Gastroesophageal sphincter (tissue), 4 donors: ENCODE measurements around the gene UPF3A. TPM values are rescaled to one million over a fixed set of nuclear protein-coding genes. Genes with fewer than 3 reads are reported as not detected.

Source experiments
- ATAC-seq: fragments of 150-250 bp; one replicate; pipeline ENCODE4 v1.9.1; 2016; ENCODE audit warnings: mild to moderate bottlenecking, moderate library complexity
- H3K27ac ChIP-seq, 4 donors: fragments of 200-600 bp; sonication (generic) in 3 of 4; 1 replicate in 3 of 4; 2 replicates in 1 of 4; pipeline ENCODE4 v1.5.1; 2016 to 2019
- H3K27me3 ChIP-seq: fragments of 200-600 bp; sonication (generic); one replicate; pipeline ENCODE4 v1.5.1; 2019
- H3K36me3 ChIP-seq, 2 donors: fragments of 200-600 bp; sonication (generic); one replicate each; pipeline ENCODE4 v1.5.1; 2019; ENCODE audit warnings: control low read depth in 1 of 2
- H3K4me1 ChIP-seq, 3 donors: fragments of 200-600 bp; sonication (generic); 1 replicate in 2 of 3; 2 replicates in 1 of 3; pipeline ENCODE4 v1.5.1; 2016 to 2019; ENCODE audit warnings: control low read depth in 2 of 3
- H3K4me3 ChIP-seq, 2 donors: fragments of 200-600 bp; sonication (generic); one replicate each; pipeline ENCODE4 v1.5.1; 2019; ENCODE audit warnings: mild to moderate bottlenecking in 1 of 2, moderate library complexity in 1 of 2
- H3K9me3 ChIP-seq, 3 donors: fragments of 200-600 bp; sonication (generic); one replicate each; pipeline ENCODE4 v1.5.1; 2017 to 2019; ENCODE audit warnings: control low read depth in 2 of 3
- EP300 ChIP-seq: sonication (generic); formaldehyde crosslinking; IDR thresholded peaks from one replicate; pipeline ENCODE4 v1.6.1; 2017; ENCODE audit warnings: antibody characterized with exemption, mild to moderate bottlenecking
- POLR2A ChIP-seq, 2 donors: fragments of 450-650 bp; IDR thresholded peaks; one replicate each; pipeline ENCODE4 v1.6.1; 2017; ENCODE audit warnings: antibody characterized with exemption in 2 of 2, mild to moderate bottlenecking in 2 of 2, moderate library complexity in 1 of 2
- POLR2AphosphoS5 ChIP-seq: sonication (generic); formaldehyde crosslinking; IDR thresholded peaks from one replicate; pipeline ENCODE4 v1.6.1; 2017; ENCODE audit warnings: antibody characterized with exemption
- WGBS, 2 donors: methylation state at CpG; one replicate each; pipeline ENCODE4 v1.1.5; 2018; ENCODE audit warnings: low coverage in 1 of 2; 5-methylcytosine and 5-hydroxymethylcytosine counted together
- total RNA-seq, 4 donors: library from RNA; depleted of rRNA; stranded (reverse); fragments of >200 nt; gene quantifications; one replicate each; pipeline ENCODE4 v1.1.0, GENCODE V29; 2016
- TF ChIP-seq, protein P1 (sequence below), 4 experiments: fragments of 200-600 bp in 2 of 4; fragments of 450-650 bp in 2 of 4; sonication (generic) in 1 of 4; IDR thresholded peaks; one replicate each; pipeline ENCODE4 v1.5.1; 2017 to 2019; ENCODE audit warnings: antibody characterized with exemption in 4 of 4, mild to moderate bottlenecking in 2 of 4, moderate library complexity in 2 of 4

UPF3A gene
- total RNA-seq, 4 donors from 2014 or later: 31.0 to 40.0 (median 37.9) TPM

DNA sequence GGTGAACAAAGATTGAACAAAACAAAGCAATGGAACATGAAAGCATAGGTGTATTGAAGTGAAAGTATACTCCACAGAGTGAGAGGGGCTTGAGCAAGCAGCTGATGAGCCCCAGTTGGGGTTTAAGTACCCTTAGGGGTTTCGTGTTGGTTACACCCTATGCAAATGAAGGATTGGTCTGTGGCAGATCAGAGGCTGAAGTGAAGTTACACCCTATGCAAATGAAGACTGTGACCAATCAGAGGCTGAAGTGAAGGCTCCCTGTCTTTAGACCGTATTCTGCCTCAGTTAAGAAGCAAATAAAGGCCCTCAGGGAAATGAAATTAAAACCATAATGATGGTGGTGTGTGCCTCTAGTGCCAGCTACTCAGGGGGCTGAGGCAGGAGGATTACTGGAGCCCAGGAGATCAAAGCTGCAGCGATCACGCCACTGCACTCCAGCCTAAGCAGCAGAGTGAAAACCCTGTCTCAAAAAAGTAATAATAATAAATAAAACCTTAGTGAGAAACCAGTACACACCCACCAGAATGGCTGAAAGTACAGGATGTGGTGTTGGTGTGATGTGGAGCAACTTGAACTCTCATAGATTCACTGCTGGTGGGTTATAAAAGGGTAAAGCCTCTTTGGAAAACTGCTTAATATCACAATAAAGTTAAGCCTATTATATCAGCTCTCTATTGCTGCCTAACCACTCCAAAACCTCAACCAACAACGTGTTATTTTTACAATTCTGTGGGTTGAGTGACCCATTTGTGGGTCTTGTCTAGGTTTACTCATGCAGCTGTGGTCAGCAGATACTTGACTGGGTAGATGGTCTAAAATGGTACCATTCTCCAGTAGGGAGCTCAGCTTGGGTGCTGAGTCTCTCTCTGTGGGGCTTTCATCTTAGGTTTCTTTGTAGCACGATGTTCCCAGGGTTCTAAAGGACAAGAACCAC, 12.8 kb upstream of the UPF3A start:
- 96 to 100% methylated on average over 3 to 6 of the region's 6 CpGs for WGBS, 2 donors
- no peaks in the 10 kb centered on the region for H3K9me3 ChIP-seq
- H3K36me3 ChIP-seq: peaks cover 3 to 100% of the 10 kb centered on the region in 2 donors
- no peak for ATAC-seq
- no peak overlapping the region for H3K4me3 ChIP-seq
- TF ChIP-seq POLR2AphosphoS5 (no peak), POLR2A (IDR thresholded peaks at IDR 0.05) (no peak), EP300 (no peak)
- TF ChIP-seq, protein P1, sequence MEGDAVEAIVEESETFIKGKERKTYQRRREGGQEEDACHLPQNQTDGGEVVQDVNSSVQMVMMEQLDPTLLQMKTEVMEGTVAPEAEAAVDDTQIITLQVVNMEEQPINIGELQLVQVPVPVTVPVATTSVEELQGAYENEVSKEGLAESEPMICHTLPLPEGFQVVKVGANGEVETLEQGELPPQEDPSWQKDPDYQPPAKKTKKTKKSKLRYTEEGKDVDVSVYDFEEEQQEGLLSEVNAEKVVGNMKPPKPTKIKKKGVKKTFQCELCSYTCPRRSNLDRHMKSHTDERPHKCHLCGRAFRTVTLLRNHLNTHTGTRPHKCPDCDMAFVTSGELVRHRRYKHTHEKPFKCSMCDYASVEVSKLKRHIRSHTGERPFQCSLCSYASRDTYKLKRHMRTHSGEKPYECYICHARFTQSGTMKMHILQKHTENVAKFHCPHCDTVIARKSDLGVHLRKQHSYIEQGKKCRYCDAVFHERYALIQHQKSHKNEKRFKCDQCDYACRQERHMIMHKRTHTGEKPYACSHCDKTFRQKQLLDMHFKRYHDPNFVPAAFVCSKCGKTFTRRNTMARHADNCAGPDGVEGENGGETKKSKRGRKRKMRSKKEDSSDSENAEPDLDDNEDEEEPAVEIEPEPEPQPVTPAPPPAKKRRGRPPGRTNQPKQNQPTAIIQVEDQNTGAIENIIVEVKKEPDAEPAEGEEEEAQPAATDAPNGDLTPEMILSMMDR (IDR thresholded peaks at IDR 0.05): no peak
- H3K27ac ChIP-seq: no peak overlapping the region
- H3K27me3 ChIP-seq: no peaks in the 10 kb centered on the region
- H3K4me1 ChIP-seq: no peaks in the 10 kb centered on the region

DNA sequence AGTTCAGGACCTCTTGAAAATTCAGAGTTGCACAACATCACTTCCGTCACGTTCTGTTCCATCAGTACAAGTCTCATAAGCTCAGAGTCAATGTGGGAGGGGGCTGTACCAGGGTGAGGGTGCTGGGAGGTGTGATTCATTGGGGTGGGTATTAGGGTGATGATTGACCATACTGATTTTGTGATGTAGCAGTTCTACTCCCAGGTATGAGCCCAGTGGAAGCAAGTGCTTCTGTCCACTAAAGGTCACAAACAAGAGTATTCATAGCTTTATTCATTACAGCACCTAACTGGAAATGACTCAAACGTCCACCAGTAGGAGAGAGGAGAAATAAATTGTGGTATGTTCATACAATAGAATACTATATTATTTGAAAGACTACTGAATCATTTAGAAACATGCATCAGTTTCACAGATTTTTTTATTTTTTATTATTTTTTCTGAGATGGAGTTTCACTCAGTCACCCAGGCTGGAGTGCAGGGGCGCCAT, 12.1 kb upstream of the UPF3A start:
- Histone ChIP-seq H3K36me3 (peaks cover 2 to 100% of the 10 kb centered on the region in 2 donors), H3K4me1 (no peaks in the 10 kb centered on the region), H3K27me3 (no peaks in the 10 kb centered on the region), H3K9me3 (no peaks in the 10 kb centered on the region), H3K27ac (no peak overlapping the region), H3K4me3 (no peak overlapping the region)
- TF ChIP-seq POLR2A (IDR thresholded peaks at IDR 0.05) (no peak), POLR2AphosphoS5 (no peak), EP300 (no peak)
- TF ChIP-seq, protein P1 (IDR thresholded peaks at IDR 0.05): no peak
- whole genome bisulfite sequencing, 2 donors: 82 to 88% methylated on average over 3 to 4 of the region's 4 CpGs
- no peak for ATAC-seq

DNA sequence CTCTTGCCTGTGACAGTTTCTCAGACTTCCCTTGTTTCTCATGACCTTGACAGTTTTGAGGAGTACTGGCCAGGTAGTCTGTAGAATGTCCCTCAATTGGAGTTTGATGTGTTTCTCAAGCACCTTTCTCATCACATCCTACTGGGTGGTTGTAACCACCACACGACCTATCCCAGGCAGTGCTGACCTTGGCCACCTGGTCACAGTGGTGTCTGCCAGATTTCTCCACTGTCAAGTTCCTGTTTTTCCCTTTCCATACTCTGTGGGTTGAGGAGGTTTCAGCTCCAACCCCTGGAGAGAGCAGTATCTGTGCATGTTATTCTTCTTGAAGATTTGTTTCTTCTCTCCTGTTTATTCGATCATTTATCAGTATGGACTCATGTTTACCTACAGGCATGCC, 8.4 kb upstream of the UPF3A start:
- Histone ChIP-seq H3K27me3 (no peaks in the 10 kb centered on the region), H3K27ac (no peak overlapping the region), H3K9me3 (no peaks in the 10 kb centered on the region), H3K36me3 (peaks cover 2 to 81% of the 10 kb centered on the region in 2 donors), H3K4me3 (no peak overlapping the region), H3K4me1 (no peaks in the 10 kb centered on the region)
- TF ChIP-seq, protein P1 (IDR thresholded peaks at IDR 0.05): no peak
- TF ChIP-seq EP300 (no peak), POLR2AphosphoS5 (no peak), POLR2A (IDR thresholded peaks at IDR 0.05) (no peak)
- WGBS, 2 donors: 71% methylated on average over 2 of the region's 2 CpGs
- no peak for ATAC-seq

DNA sequence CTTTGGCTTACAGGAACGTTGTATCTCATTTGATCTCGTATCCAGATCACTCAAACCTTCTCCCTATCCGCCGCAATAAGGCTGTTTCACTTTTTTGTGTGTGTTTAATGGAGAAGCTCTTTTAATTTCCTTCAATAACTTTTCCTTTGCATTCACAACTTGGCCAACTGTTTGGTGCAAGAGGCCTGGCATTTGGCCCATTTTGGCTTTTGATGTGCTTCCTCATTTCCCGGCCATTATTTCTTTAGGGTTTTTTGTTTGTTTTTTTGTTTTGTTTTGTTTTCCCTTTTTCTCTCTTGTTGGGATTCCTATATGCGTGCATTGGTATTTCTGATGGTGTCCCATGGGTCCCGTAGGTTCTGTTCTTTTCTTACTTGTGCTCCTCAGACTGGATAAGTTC, 6.1 kb upstream of the UPF3A start:
- Histone ChIP-seq H3K4me3 (no peak overlapping the region), H3K27me3 (no peaks in the 10 kb centered on the region), H3K27ac (no peak overlapping the region), H3K9me3 (no peaks in the 10 kb centered on the region), H3K4me1 (peaks cover 0 to 1% (median 0%) of the 10 kb centered on the region in 3 donors), H3K36me3 (peaks cover 2 to 57% of the 10 kb centered on the region in 2 donors)
- 85 to 88% methylated on average over 6 to 7 of the region's 7 CpGs for WGBS, 2 donors
- TF ChIP-seq EP300 (no peak), POLR2A (IDR thresholded peaks at IDR 0.05) (no peak), POLR2AphosphoS5 (no peak)
- TF ChIP-seq, protein P1 (IDR thresholded peaks at IDR 0.05): no peak
- ATAC-seq: no peak

DNA sequence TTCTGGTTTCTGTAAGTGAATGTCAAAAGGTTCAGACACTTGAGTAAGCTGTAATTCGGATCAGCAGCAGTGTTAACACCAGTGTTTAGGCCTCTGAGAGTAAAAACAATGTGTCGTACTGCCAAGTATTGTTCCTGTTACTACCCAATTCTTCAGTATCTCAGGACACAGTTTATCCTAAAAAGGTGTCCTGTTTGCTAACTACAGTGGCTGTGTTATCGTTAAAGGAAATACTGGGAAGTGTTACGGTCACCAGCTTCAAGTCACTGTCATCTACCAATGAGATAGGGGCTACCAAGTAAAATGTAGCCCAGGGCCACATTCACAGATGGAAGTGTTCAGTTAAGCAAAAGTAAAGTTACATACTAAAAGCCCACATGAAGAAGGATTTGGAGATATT, 2.3 kb upstream of the UPF3A start:
- H3K27ac ChIP-seq: no peak overlapping the region
- H3K4me3 ChIP-seq: no peak overlapping the region
- H3K9me3 ChIP-seq: no peaks in the 10 kb centered on the region
- no peak for TF ChIP-seq POLR2A (IDR thresholded peaks at IDR 0.05)
- TF ChIP-seq POLR2AphosphoS5: no peak
- TF ChIP-seq, protein P1 (IDR thresholded peaks at IDR 0.05): no peak
- TF ChIP-seq EP300: no peak
- no peaks in the 10 kb centered on the region for H3K27me3 ChIP-seq
- ATAC-seq: no peak
- H3K36me3 ChIP-seq: peaks cover 0 to 22% of the 10 kb centered on the region in 2 donors
- peaks cover 0 to 25% (median 5%) of the 10 kb centered on the region in 3 donors for H3K4me1 ChIP-seq
- 70 to 74% methylated on average over 4 of the region's 4 CpGs for WGBS, 2 donors
